Left forelimb (tissue), 1 donor: ENCODE data around the gene ESYT2.

Source experiments
- DNase-seq: peaks from one replicate; pipeline ENCODE4 v3.0.0-alpha.2; 2018; ENCODE audit warnings: low spot score

ESYT2 gene

GRCh38 chr7:158742065-158742821 lies 87.1 kb downstream of the ESYT2 start:
- DNase-seq = no peak

- no peak for DNase-seq
These were observed 88.0 kb downstream of the ESYT2 start for GRCh38 chr7:158741294-158741666.

- no peak for DNase-seq
These were observed 88.5 kb downstream of the ESYT2 start for GRCh38 chr7:158740657-158741293.

- DNase-seq = no peak
These were observed 89.2 kb downstream of the ESYT2 start for GRCh38 chr7:158740013-158740656.

GRCh38 chr7:158738841-158739240 lies 90.5 kb downstream of the ESYT2 start:
- DNase-seq = no peak

GRCh38 chr7:158737064-158737695 lies 92.1 kb downstream of the ESYT2 start:
- no peak for DNase-seq

- DNase-seq = no peak
These were observed 93.4 kb downstream of the ESYT2 start for GRCh38 chr7:158735935-158736334.

- no peak for DNase-seq
These were observed 94.4 kb downstream of the ESYT2 start for GRCh38 chr7:158734861-158735260.

- DNase-seq = no peak
These were observed 95.4 kb downstream of the ESYT2 start for GRCh38 chr7:158733775-158734494.

GRCh38 chr7:158733220-158733519 lies 96.1 kb downstream of the ESYT2 start:
- DNase-seq = no peak

- no peak for DNase-seq
These were observed 96.7 kb downstream of the ESYT2 start for GRCh38 chr7:158732494-158733219.

- no peak for DNase-seq
These were observed 97.5 kb downstream of the ESYT2 start for GRCh38 chr7:158731761-158732160.

- DNase-seq = no peak
These were observed 98.6 kb downstream of the ESYT2 start for GRCh38 chr7:158730383-158731346.

- no peak for DNase-seq
These were observed 99.5 kb downstream of the ESYT2 start for GRCh38 chr7:158729646-158730382.

GRCh38 chr7:158728911-158729645 lies 100.2 kb downstream of the ESYT2 start:
- no peak for DNase-seq

- DNase-seq = no peak
These were observed 101.6 kb downstream of the ESYT2 start for GRCh38 chr7:158727690-158728089.

GRCh38 chr7:158726277-158726807 lies 103.0 kb downstream of the ESYT2 start:
- DNase-seq = no peak

- DNase-seq = no peak
These were observed 103.9 kb downstream of the ESYT2 start for GRCh38 chr7:158725506-158725800.
